ENCODE data around the gene ADAM10. TPM values are rescaled to one million over a fixed set of nuclear protein-coding genes. Genes with fewer than 3 reads are reported as not detected.

The ADAM10 gene
- total and polyA plus RNA-seq, 2 of the 8 experiments (the other 6 are each of a cell fraction or from before 2014, with no cell fraction given): 46.5 to 163 TPM

DNA sequence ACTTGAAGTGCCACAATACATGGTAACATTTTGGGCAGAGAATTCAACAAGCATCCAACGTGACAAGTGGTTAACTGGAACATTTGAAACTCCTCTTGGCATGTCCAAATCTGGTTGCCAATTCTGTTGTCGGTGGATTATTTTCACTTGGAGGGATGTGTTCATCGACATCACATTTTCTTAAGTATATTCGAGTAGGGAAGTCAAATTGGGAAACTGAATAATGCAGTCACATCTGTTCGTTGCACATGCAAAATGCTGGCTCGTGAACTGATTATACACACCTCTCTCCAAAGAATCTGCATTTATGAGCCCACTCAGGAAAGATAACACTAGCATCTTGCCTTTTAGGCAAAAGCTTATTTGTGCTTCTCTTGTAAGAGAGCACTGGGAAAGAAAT is 178.0 kb downstream of the ADAM10 start (continued):
- TF ChIP-seq, protein P1, sequence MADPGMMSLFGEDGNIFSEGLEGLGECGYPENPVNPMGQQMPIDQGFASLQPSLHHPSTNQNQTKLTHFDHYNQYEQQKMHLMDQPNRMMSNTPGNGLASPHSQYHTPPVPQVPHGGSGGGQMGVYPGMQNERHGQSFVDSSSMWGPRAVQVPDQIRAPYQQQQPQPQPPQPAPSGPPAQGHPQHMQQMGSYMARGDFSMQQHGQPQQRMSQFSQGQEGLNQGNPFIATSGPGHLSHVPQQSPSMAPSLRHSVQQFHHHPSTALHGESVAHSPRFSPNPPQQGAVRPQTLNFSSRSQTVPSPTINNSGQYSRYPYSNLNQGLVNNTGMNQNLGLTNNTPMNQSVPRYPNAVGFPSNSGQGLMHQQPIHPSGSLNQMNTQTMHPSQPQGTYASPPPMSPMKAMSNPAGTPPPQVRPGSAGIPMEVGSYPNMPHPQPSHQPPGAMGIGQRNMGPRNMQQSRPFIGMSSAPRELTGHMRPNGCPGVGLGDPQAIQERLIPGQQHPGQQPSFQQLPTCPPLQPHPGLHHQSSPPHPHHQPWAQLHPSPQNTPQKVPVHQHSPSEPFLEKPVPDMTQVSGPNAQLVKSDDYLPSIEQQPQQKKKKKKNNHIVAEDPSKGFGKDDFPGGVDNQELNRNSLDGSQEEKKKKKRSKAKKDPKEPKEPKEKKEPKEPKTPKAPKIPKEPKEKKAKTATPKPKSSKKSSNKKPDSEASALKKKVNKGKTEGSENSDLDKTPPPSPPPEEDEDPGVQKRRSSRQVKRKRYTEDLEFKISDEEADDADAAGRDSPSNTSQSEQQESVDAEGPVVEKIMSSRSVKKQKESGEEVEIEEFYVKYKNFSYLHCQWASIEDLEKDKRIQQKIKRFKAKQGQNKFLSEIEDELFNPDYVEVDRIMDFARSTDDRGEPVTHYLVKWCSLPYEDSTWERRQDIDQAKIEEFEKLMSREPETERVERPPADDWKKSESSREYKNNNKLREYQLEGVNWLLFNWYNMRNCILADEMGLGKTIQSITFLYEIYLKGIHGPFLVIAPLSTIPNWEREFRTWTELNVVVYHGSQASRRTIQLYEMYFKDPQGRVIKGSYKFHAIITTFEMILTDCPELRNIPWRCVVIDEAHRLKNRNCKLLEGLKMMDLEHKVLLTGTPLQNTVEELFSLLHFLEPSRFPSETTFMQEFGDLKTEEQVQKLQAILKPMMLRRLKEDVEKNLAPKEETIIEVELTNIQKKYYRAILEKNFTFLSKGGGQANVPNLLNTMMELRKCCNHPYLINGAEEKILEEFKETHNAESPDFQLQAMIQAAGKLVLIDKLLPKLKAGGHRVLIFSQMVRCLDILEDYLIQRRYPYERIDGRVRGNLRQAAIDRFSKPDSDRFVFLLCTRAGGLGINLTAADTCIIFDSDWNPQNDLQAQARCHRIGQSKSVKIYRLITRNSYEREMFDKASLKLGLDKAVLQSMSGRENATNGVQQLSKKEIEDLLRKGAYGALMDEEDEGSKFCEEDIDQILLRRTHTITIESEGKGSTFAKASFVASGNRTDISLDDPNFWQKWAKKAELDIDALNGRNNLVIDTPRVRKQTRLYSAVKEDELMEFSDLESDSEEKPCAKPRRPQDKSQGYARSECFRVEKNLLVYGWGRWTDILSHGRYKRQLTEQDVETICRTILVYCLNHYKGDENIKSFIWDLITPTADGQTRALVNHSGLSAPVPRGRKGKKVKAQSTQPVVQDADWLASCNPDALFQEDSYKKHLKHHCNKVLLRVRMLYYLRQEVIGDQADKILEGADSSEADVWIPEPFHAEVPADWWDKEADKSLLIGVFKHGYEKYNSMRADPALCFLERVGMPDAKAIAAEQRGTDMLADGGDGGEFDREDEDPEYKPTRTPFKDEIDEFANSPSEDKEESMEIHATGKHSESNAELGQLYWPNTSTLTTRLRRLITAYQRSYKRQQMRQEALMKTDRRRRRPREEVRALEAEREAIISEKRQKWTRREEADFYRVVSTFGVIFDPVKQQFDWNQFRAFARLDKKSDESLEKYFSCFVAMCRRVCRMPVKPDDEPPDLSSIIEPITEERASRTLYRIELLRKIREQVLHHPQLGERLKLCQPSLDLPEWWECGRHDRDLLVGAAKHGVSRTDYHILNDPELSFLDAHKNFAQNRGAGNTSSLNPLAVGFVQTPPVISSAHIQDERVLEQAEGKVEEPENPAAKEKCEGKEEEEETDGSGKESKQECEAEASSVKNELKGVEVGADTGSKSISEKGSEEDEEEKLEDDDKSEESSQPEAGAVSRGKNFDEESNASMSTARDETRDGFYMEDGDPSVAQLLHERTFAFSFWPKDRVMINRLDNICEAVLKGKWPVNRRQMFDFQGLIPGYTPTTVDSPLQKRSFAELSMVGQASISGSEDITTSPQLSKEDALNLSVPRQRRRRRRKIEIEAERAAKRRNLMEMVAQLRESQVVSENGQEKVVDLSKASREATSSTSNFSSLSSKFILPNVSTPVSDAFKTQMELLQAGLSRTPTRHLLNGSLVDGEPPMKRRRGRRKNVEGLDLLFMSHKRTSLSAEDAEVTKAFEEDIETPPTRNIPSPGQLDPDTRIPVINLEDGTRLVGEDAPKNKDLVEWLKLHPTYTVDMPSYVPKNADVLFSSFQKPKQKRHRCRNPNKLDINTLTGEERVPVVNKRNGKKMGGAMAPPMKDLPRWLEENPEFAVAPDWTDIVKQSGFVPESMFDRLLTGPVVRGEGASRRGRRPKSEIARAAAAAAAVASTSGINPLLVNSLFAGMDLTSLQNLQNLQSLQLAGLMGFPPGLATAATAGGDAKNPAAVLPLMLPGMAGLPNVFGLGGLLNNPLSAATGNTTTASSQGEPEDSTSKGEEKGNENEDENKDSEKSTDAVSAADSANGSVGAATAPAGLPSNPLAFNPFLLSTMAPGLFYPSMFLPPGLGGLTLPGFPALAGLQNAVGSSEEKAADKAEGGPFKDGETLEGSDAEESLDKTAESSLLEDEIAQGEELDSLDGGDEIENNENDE (IDR thresholded peaks at IDR 0.05; ENCODE audit: insufficient replicate concordance, low read length): no peak
- TF ChIP-seq POLR2A (IDR thresholded peaks at IDR 0.05; ENCODE audit: control extremely low read depth in 1 of 2, low read depth in 2 of 2, low read length in 2 of 2) (no peak), RNF2 (IDR thresholded peaks at IDR 0.05; ENCODE audit: borderline replicate concordance, low read depth, low read length, missing control alignments, poor library complexity, severe bottlenecking) (no peak), ATF3 (IDR thresholded peaks at IDR 0.05; ENCODE audit: insufficient read depth, low read depth, low read length) (no peak), PHF8 (conservative IDR thresholded peaks at IDR 0.05; ENCODE audit: low read depth, low read length) (no peak), EGR1 (IDR thresholded peaks at IDR 0.05; ENCODE audit: borderline replicate concordance, low read depth, low read length) (no peak), TAF7 (optimal IDR thresholded peaks at IDR 0.05; ENCODE audit: borderline replicate concordance, low read depth, low read length) (no peak)

Data from H1 (cell line).